HEK293 (cell line): ENCODE results near the gene TMEM220.
A peak's percentile ranks its signal among the peaks of the same experiment; 100 is the strongest.

ENCODE experiments used
- BCL11A ChIP-seq: fragments of 450-650 bp; formaldehyde crosslinking; IDR thresholded peaks from 2 replicates; pipeline ENCODE4 v1.5.1; 2016; ENCODE audit warnings: low read depth, missing biosample characterization, missing genetic modification characterization
- SCRT1 ChIP-seq: fragments of 450-650 bp; formaldehyde crosslinking; IDR thresholded peaks from 2 replicates; pipeline ENCODE4 v1.5.1; 2016; ENCODE audit warnings: missing biosample characterization, missing genetic modification characterization, borderline replicate concordance
- TCF7L2 ChIP-seq: IDR thresholded peaks from 2 replicates; pipeline ENCODE4 v1.6.1; 2011; ENCODE audit warnings: low read depth, mild to moderate bottlenecking, inconsistent platforms, low read length, moderate library complexity, borderline replicate concordance
- ZNF138 ChIP-seq: fragments of 450-650 bp; formaldehyde crosslinking; IDR thresholded peaks from 2 replicates; pipeline ENCODE4 v1.5.1; 2016; ENCODE audit warnings: missing biosample characterization, missing genetic modification characterization, borderline replicate concordance
- ZNF211 ChIP-seq: fragments of 450-650 bp; formaldehyde crosslinking; IDR thresholded peaks from 2 replicates; pipeline ENCODE4 v1.5.1; 2016; ENCODE audit warnings: low read depth, missing biosample characterization, missing genetic modification characterization
- ZNF302 ChIP-seq: fragments of 450-650 bp; formaldehyde crosslinking; IDR thresholded peaks from 2 replicates; pipeline ENCODE4 v1.5.1; 2016; ENCODE audit warnings: missing biosample characterization, missing genetic modification characterization, low read depth
- ZNF341 ChIP-seq: fragments of 450-650 bp; formaldehyde crosslinking; IDR thresholded peaks from 2 replicates; pipeline ENCODE4; 2016; ENCODE audit warnings: low read depth, missing biosample characterization, missing genetic modification characterization
- ZNF433 ChIP-seq: fragments of 450-650 bp; formaldehyde crosslinking; IDR thresholded peaks from 2 replicates; pipeline ENCODE4 v1.5.1; 2016; ENCODE audit warnings: missing biosample characterization, missing genetic modification characterization, low read depth
- ZNF501 ChIP-seq: fragments of 450-650 bp; formaldehyde crosslinking; IDR thresholded peaks from 2 replicates; pipeline ENCODE4 v1.5.1; 2016; ENCODE audit warnings: missing biosample characterization, missing genetic modification characterization
- ZNF548 ChIP-seq: fragments of 450-650 bp; formaldehyde crosslinking; IDR thresholded peaks from 2 replicates; pipeline ENCODE4 v1.5.1; 2016; ENCODE audit warnings: missing biosample characterization, missing genetic modification characterization
- ZNF558 ChIP-seq: fragments of 450-650 bp; formaldehyde crosslinking; IDR thresholded peaks from 2 replicates; pipeline ENCODE4 v1.5.1; 2016; ENCODE audit warnings: missing biosample characterization, missing genetic modification characterization
- ZNF621 ChIP-seq: fragments of 450-650 bp; formaldehyde crosslinking; IDR thresholded peaks from 2 replicates; pipeline ENCODE4 v1.5.1; 2017; ENCODE audit warnings: missing biosample characterization, missing genetic modification characterization
- ZNF654 ChIP-seq: fragments of 450-650 bp; formaldehyde crosslinking; IDR thresholded peaks from 2 replicates; pipeline ENCODE4 v1.5.1; 2016; ENCODE audit warnings: low read depth, missing biosample characterization, missing genetic modification characterization
- ZNF658 ChIP-seq: fragments of 450-650 bp; formaldehyde crosslinking; IDR thresholded peaks from 2 replicates; pipeline ENCODE4; 2016; ENCODE audit warnings: missing biosample characterization, missing genetic modification characterization
- ZNF830 ChIP-seq: fragments of 450-650 bp; IDR thresholded peaks from 2 replicates; pipeline ENCODE4 v1.5.0; 2018; ENCODE audit warnings: missing biosample characterization, missing genetic modification characterization, low read depth, mild to moderate bottlenecking, moderate library complexity
- ZXDB ChIP-seq: fragments of 450-650 bp; formaldehyde crosslinking; IDR thresholded peaks from 2 replicates; pipeline ENCODE4 v1.5.1; 2016; ENCODE audit warnings: missing biosample characterization, missing genetic modification characterization
- TF ChIP-seq, protein P1 (sequence below): fragments of 450-650 bp; formaldehyde crosslinking; IDR thresholded peaks from 2 replicates; pipeline ENCODE4 v1.5.1; 2017; ENCODE audit warnings: missing biosample characterization, missing genetic modification characterization
- TF ChIP-seq, protein P2 (sequence below): fragments of 450-650 bp; formaldehyde crosslinking; IDR thresholded peaks from 2 replicates; pipeline ENCODE4 v1.5.1; 2016; ENCODE audit warnings: missing biosample characterization, missing genetic modification characterization
- TF ChIP-seq, protein P3 (sequence below): fragments of 450-650 bp; formaldehyde crosslinking; IDR thresholded peaks from 2 replicates; pipeline ENCODE4 v1.5.1; 2016; ENCODE audit warnings: missing biosample characterization, missing genetic modification characterization
- TF ChIP-seq, protein P4 (sequence below): fragments of 450-650 bp; formaldehyde crosslinking; IDR thresholded peaks from 2 replicates; pipeline ENCODE4 v1.5.1; 2016; ENCODE audit warnings: missing biosample characterization, missing genetic modification characterization
- TF ChIP-seq, protein P5 (sequence below): fragments of 450-650 bp; formaldehyde crosslinking; IDR thresholded peaks from 2 replicates; pipeline ENCODE4 v1.5.1; 2016; ENCODE audit warnings: missing biosample characterization, missing genetic modification characterization

Gene TMEM220

GRCh38 chr17:10737168-10737622, 7.4 kb upstream of the TMEM220 start (continued):
- TF ChIP-seq ZNF211 (no peak), ZNF621 (tag by site-specific recombination) (no peak), SCRT1 (tag by site-specific recombination) (no peak), ZNF558 (tag by site-specific recombination) (no peak), ZNF658 (tag by site-specific recombination) (no peak), ZNF830 (tag by site-specific recombination) (no peak), ZNF548 (no peak), ZNF433 (tag by site-specific recombination) (no peak), ZNF654 (peak; percentile 98), ZNF501 (tag by site-specific recombination) (no peak), ZXDB (tag by site-specific recombination) (no peak), ZNF138 (tag by site-specific recombination) (no peak), TCF7L2 (no peak), ZNF302 (no peak), ZNF341 (tag by site-specific recombination) (no peak; the same call in 1 of the 2 replicates), BCL11A (tag by site-specific recombination) (no peak)
- TF ChIP-seq, protein P1, sequence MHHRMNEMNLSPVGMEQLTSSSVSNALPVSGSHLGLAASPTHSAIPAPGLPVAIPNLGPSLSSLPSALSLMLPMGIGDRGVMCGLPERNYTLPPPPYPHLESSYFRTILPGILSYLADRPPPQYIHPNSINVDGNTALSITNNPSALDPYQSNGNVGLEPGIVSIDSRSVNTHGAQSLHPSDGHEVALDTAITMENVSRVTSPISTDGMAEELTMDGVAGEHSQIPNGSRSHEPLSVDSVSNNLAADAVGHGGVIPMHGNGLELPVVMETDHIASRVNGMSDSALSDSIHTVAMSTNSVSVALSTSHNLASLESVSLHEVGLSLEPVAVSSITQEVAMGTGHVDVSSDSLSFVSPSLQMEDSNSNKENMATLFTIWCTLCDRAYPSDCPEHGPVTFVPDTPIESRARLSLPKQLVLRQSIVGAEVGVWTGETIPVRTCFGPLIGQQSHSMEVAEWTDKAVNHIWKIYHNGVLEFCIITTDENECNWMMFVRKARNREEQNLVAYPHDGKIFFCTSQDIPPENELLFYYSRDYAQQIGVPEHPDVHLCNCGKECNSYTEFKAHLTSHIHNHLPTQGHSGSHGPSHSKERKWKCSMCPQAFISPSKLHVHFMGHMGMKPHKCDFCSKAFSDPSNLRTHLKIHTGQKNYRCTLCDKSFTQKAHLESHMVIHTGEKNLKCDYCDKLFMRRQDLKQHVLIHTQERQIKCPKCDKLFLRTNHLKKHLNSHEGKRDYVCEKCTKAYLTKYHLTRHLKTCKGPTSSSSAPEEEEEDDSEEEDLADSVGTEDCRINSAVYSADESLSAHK (tag by site-specific recombination): peak; percentile 55; the same call in 1 of the 2 replicates
- TF ChIP-seq, protein P2, sequence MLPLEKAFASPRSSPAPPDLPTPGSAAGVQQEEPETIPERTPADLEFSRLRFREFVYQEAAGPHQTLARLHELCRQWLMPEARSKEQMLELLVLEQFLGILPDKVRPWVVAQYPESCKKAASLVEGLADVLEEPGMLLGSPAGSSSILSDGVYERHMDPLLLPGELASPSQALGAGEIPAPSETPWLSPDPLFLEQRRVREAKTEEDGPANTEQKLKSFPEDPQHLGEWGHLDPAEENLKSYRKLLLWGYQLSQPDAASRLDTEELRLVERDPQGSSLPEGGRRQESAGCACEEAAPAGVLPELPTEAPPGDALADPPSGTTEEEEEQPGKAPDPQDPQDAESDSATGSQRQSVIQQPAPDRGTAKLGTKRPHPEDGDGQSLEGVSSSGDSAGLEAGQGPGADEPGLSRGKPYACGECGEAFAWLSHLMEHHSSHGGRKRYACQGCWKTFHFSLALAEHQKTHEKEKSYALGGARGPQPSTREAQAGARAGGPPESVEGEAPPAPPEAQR (tag by site-specific recombination): no peak
- TF ChIP-seq, protein P3, sequence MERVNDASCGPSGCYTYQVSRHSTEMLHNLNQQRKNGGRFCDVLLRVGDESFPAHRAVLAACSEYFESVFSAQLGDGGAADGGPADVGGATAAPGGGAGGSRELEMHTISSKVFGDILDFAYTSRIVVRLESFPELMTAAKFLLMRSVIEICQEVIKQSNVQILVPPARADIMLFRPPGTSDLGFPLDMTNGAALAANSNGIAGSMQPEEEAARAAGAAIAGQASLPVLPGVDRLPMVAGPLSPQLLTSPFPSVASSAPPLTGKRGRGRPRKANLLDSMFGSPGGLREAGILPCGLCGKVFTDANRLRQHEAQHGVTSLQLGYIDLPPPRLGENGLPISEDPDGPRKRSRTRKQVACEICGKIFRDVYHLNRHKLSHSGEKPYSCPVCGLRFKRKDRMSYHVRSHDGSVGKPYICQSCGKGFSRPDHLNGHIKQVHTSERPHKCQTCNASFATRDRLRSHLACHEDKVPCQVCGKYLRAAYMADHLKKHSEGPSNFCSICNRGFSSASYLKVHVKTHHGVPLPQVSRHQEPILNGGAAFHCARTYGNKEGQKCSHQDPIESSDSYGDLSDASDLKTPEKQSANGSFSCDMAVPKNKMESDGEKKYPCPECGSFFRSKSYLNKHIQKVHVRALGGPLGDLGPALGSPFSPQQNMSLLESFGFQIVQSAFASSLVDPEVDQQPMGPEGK (tag by site-specific recombination): no peak
- TF ChIP-seq, protein P4, sequence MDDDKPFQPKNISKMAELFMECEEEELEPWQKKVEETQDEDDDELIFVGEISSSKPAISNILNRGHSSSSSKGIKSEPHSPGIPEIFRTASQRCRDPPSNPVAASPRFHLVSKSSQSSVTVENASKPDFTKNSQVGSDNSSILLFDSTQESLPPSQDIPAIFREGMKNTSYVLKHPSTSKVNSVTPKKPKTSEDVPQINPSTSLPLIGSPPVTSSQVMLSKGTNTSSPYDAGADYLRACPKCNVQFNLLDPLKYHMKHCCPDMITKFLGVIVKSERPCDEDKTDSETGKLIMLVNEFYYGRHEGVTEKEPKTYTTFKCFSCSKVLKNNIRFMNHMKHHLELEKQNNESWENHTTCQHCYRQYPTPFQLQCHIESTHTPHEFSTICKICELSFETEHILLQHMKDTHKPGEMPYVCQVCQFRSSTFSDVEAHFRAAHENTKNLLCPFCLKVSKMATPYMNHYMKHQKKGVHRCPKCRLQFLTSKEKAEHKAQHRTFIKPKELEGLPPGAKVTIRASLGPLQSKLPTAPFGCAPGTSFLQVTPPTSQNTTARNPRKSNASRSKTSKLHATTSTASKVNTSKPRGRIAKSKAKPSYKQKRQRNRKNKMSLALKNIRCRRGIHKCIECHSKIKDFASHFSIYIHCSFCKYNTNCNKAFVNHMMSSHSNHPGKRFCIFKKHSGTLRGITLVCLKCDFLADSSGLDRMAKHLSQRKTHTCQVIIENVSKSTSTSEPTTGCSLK (tag by site-specific recombination): no peak
- TF ChIP-seq, protein P5, sequence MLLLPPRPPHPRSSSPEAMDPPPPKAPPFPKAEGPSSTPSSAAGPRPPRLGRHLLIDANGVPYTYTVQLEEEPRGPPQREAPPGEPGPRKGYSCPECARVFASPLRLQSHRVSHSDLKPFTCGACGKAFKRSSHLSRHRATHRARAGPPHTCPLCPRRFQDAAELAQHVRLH (tag by site-specific recombination): no peak
